Activated naive CD4-positive, alpha-beta T cell treated with anti-CD3 and anti-CD28 coated beads for 36 hours (primary cell): ENCODE data around the gene FAM9A. TPM values are rescaled to one million over a fixed set of nuclear protein-coding genes. Genes with fewer than 3 reads are reported as not detected.

ENCODE experiments used
- CTCF ChIA-PET: fragments of 350-600 bp; sonication (Branson Sonifier 250); formaldehyde crosslinking; loops from one replicate; lab custom pipeline; 2021; ENCODE audit warnings: antibody characterized with exemption; lab: Charles Lee
- DNase-seq: peaks from one replicate; pipeline ENCODE4 v3.0.0-alpha.2; 2020
- H3K27ac Mint-ChIP-seq: one replicate; pipeline ENCODE4 v1.8.0; 2021; ENCODE audit warnings: mild to moderate bottlenecking, mixed read lengths
- H3K27me3 Mint-ChIP-seq: one replicate; pipeline ENCODE4 v1.8.0; 2021; ENCODE audit warnings: low read depth, mixed read lengths
- H3K36me3 Mint-ChIP-seq: one replicate; pipeline ENCODE4 v1.8.0; 2021; ENCODE audit warnings: low read depth, mixed read lengths
- H3K4me1 Mint-ChIP-seq: one replicate; pipeline ENCODE4 v1.8.0; 2021; ENCODE audit warnings: low read depth, mixed read lengths
- H3K4me3 Mint-ChIP-seq: one replicate; pipeline ENCODE4 v1.8.0; 2021; ENCODE audit warnings: mild to moderate bottlenecking, moderate library complexity, mixed read lengths
- H3K9me3 Mint-ChIP-seq: one replicate; pipeline ENCODE4 v1.8.0; 2021; ENCODE audit warnings: mixed read lengths
- intact Hi-C: fragments of 100-400 bp; cut with micrococcal nuclease; formaldehyde crosslinking; loops from one replicate; pipeline ENCODE4 v1.15.1; 2023
- total RNA-seq, 2 experiments: library from RNA; stranded (reverse); gene quantifications; one replicate each; pipeline ENCODE4 v1.2.3, GENCODE V29; 2021

Gene FAM9A
- total RNA-seq, 2 experiments from 2014 or later: not detected

DNA sequence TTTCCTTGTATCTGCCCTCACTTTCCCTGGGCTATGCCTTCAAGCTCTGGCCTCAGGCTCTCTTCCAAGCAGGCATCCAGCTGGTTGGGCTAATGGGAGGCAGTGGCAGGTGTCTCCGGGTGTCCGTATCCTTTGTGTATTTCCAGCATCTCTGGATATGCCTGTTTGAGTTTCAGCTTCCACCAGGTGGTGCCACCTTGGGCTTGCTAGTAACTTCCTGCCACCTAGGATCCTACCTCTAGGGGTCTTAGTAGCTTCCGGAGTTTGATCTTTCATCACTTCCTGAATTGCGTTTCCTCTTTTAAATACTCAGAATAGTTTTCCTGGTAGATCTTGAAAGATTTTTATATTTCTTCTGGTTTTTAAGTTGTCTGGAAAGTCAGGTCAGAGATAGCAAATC is 46.1 kb downstream of the FAM9A start:
- no peak for DNase-seq
- Mint-ChIP-seq H3K36me3 (no peaks in the 10 kb centered on the region), H3K27ac (no peak overlapping the region), H3K27me3 (peaks cover 2% of the 10 kb centered on the region), H3K9me3 (no peaks in the 10 kb centered on the region), H3K4me1 (no peaks in the 10 kb centered on the region), H3K4me3 (no peak overlapping the region)
- intact Hi-C loops: no loop called here
- CTCF ChIA-PET: no interaction called here

DNA sequence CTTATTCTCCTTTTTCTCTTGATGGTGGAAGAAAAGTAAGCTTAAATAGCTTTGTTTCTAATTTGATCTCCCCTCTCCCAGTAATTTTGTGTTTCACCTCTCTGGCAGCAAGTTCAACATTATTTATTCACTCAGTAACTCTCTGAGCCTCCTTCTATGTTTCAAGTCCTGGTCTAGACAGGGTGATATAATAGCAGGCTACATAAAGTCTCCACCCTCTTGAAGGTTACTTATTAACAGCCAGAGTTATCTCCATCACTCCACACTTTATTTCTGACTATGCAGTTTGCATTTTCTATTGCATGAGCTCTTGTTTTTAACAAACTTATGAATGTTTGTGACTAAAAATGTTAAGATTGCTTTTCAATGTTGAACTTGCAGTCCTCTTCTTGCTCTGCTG is 51.5 kb downstream of the FAM9A start:
- Mint-ChIP-seq H3K27ac (no peak overlapping the region), H3K27me3 (peaks cover 6% of the 10 kb centered on the region), H3K36me3 (no peaks in the 10 kb centered on the region), H3K9me3 (no peaks in the 10 kb centered on the region), H3K4me3 (no peak overlapping the region), H3K4me1 (no peaks in the 10 kb centered on the region)
- intact Hi-C loops: loop anchor here (1.0 kb wide), 1 partner anchor 66 kb away; no protein-coding TSS in a partner anchor
- DNase-seq: no peak
- CTCF ChIA-PET: interaction anchor here (0.8 kb wide), 1 partner anchor 66 kb away, joined by 4 read pairs; no protein-coding TSS in a partner anchor

DNA sequence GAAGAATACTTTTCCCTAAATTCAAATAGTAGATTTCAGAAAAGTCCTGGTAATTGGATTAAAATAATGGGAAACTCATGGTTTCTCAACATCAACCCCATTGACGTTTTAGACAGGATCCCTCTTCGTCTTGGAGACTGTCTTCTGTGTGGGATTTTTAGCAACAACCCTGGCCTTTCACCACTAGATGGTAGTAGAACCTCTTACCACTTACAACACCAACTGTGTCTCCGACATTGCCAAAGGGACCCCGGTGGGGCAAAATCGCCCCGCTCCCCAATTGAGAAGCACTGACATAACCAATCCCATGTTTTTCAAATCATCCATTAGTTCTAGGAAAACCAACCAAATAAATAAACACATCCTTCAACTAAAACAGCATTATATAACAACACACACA is 52.3 kb downstream of the FAM9A start:
- Mint-ChIP-seq H3K36me3 (no peaks in the 10 kb centered on the region), H3K4me3 (no peak overlapping the region), H3K4me1 (no peaks in the 10 kb centered on the region), H3K27me3 (peaks cover 7% of the 10 kb centered on the region), H3K27ac (no peak overlapping the region), H3K9me3 (no peaks in the 10 kb centered on the region)
- intact Hi-C loops: loop anchor here (1.0 kb wide), 1 partner anchor 66 kb away; no protein-coding TSS in a partner anchor
- DNase-seq: peak; percentile 9
- CTCF ChIA-PET: interaction anchor here (0.8 kb wide), 1 partner anchor 67 kb away, joined by 4 read pairs; no protein-coding TSS in a partner anchor

DNA sequence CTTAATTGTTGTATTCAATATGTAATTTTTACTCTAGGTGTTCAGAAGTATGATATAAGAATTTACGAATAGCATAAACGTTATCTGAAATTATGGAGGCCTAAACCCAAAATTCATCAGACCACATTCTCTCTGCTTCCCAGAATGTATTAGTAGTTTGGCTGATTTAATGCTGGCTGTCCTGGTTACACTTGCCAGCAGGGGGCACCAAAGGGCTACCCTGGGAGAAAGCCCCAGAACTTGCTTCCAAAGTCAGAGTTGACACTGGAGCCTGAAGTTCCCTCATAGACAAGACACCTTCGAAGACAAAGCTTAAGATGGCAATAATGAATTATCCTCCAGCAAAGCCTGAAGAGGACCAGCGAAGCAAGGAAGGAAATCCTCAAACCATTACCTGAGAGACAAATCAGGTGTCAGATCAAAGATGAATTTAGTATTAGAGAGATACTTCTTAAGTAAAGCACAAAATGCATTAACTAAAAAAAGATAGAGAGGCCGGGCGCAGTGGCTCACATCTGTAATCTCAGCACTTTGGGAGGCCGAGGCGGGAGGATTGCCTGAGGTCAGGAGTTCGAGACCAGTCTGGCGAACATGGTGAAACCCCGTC is 58.0 kb downstream of the FAM9A start:
- CTCF ChIA-PET: interaction anchor here (0.6 to 0.8 kb wide), 2 partner anchors 102 to 1012 kb away, joined by 3 read pairs; no protein-coding TSS in a partner anchor
- DNase-seq: peak; percentile 66
- intact Hi-C loops: loop anchor here (1.0 to 2.0 kb wide), 2 partner anchors 72 to 1376 kb away; no protein-coding TSS in a partner anchor
- Mint-ChIP-seq H3K4me1 (no peaks in the 10 kb centered on the region), H3K27ac (no peak overlapping the region), H3K4me3 (no peak overlapping the region), H3K9me3 (no peaks in the 10 kb centered on the region), H3K27me3 (peaks cover 3% of the 10 kb centered on the region), H3K36me3 (no peaks in the 10 kb centered on the region)

DNA sequence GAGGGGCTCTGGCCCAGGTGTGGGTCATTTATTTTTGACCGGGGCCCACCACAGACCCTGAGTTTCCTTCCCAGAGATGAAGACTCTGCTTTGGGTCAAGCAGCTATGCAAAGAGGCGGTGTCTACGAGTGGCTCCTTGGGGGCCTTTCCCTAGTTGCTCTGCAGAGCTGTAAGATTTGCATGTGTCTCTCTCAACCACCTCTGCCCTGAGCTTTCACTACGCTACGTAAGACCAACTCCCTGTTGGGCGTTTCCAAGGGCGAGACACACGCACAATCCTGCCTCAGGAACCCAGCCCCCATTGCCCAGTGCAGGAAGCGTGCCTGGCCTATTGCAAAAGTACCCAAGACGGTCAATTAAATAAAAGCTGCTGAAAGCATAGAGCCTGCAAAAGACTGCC is 59.2 kb downstream of the FAM9A start:
- Mint-ChIP-seq H3K27ac (no peak overlapping the region), H3K27me3 (peaks cover 6% of the 10 kb centered on the region), H3K9me3 (no peaks in the 10 kb centered on the region), H3K4me1 (no peaks in the 10 kb centered on the region), H3K4me3 (no peak overlapping the region), H3K36me3 (no peaks in the 10 kb centered on the region)
- CTCF ChIA-PET: interaction anchor here (0.5 to 0.6 kb wide), 3 partner anchors 11 to 743 kb away, joined by 3 to 4 read pairs (median 3); no protein-coding TSS in a partner anchor
- DNase-seq: no peak
- intact Hi-C loops: loop anchor here (2.0 kb wide), 1 partner anchor 1377 kb away; no protein-coding TSS in a partner anchor

Other genes with a start within 250 kb of the FAM9A start
- not detected for gene ANOS1, start 69.2 kb downstream of the FAM9A start, total RNA-seq
- not detected for gene FAM9B, start 232.7 kb upstream of the FAM9A start, total RNA-seq